ENCODE data around the gene UBE2E2.

- TF ChIP-seq TAF1 (IDR thresholded peaks at IDR 0.05; ENCODE audit: borderline replicate concordance, insufficient read depth, low read length) (no peak), SIN3A (IDR thresholded peaks at IDR 0.05; ENCODE audit: borderline replicate concordance, insufficient read depth, low read length) (no peak)
These were observed 287.3 kb downstream of the UBE2E2 start for GRCh38 chr3:23490459-23490858.
